Right renal pelvis (tissue), 4 donors: ENCODE results near the gene CAPN13. TPM values are rescaled to one million over a fixed set of nuclear protein-coding genes. Genes with fewer than 3 reads are reported as not detected.

Source experiments
- DNase-seq, 4 donors: peaks; one replicate each; pipeline ENCODE4 v3.0.0-alpha.2; 2013; ENCODE audit warnings: low read depth in 4 of 4, low spot score in 3 of 4, missing footprints in 1 of 4
- polyA plus RNA-seq, 4 donors: library from polyadenylated mRNA; unstranded; fragments of 120-200 nt; gene quantifications; one replicate each; pipeline ENCODE4 v1.2.1, GENCODE V29; 2013; ENCODE audit not compliant: insufficient read length in 4 of 4

The CAPN13 gene, protein sequence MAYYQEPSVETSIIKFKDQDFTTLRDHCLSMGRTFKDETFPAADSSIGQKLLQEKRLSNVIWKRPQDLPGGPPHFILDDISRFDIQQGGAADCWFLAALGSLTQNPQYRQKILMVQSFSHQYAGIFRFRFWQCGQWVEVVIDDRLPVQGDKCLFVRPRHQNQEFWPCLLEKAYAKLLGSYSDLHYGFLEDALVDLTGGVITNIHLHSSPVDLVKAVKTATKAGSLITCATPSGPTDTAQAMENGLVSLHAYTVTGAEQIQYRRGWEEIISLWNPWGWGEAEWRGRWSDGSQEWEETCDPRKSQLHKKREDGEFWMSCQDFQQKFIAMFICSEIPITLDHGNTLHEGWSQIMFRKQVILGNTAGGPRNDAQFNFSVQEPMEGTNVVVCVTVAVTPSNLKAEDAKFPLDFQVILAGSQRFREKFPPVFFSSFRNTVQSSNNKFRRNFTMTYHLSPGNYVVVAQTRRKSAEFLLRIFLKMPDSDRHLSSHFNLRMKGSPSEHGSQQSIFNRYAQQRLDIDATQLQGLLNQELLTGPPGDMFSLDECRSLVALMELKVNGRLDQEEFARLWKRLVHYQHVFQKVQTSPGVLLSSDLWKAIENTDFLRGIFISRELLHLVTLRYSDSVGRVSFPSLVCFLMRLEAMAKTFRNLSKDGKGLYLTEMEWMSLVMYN
- 1 to 10 TPM; 1.1 to 2.5 (median 1.8) TPM for polyA plus RNA-seq

DNA sequence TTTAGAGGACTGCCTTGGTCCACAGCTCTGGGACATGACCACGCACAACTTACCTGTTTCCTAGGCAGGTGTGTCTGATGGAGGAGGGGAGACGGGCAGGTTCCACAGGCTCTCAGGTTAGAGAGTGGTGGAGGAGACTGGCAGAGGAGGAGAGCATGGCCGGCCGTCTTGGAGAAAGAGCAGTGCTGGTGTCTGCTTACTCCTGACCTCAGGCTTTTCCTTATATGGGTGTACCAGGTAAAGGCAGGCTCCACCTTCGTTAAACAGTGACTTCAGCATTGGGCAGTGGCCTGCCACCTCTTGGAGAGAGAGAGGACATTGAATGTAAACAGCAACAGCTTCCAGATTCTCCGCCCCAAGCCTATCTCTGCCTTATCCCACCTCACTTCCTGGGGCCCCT, at the start of gene CAPN13:
CAPN13 (minus strand) TSS at position 198 of the 400 bp plus-strand sequence. CDS start 20,121 bp downstream, outside the sequence.
- peak in 1 of 4 donors; percentile 8 for DNase-seq

DNA sequence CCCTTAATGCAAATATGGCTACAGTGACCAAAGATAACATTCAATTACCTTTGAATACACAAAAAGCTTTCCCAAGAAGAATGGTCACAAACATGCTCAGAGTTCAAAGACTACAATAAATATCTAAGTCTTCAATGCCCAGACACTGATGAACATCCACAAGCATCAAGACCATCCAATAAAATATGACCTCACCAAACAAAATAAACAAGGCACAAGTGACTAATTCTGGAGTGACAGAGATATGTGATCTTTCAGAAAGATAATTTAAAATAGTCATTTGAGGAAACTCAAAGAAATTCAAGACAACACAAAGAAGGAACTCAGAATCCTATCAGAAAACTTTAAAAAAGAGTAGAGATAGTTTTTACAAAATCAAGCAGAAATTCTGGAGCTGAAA, 40.6 kb upstream of the CAPN13 start:
- DNase-seq, result no peak

DNA sequence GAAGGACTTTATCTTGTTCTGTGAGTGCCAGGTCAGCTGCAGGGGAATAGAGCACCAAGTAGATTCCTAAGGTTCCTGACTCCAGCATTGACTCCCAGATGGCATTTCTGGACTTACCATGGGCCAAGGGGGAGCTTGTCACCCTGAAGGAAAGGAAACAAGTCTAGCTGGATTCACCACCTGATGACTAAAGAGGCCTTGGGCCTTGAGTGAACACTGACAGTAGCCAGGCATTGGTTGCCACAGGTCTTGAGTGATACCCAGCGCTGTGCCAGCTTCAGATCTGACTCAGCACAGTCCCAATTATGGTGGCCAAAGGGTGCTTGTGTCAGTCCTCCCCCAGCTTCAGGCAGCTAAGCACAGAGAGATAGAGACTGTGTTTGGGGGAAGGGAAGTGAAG, 40.1 kb upstream of the CAPN13 start:
- no peak for DNase-seq

DNA sequence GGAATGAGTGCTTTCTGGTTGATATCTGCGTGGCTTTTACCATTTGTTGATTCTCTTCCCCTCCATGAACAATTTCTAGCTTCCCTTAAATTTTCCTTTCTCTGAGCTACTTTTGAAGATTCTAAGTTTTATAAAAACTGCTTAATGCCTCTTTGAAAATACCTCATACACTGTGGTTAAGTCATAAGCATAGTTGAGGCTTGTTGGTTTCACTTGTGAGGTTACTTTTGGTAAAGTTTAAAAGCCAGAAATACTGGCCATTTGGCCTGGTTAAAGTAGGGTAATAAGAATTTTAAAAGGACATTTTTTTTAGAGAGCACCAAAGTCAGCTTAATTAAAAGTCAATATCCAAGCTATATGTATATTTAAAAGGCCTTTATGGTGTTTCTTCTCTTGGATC, 21.3 kb upstream of the CAPN13 start:
- DNase-seq, result no peak

DNA sequence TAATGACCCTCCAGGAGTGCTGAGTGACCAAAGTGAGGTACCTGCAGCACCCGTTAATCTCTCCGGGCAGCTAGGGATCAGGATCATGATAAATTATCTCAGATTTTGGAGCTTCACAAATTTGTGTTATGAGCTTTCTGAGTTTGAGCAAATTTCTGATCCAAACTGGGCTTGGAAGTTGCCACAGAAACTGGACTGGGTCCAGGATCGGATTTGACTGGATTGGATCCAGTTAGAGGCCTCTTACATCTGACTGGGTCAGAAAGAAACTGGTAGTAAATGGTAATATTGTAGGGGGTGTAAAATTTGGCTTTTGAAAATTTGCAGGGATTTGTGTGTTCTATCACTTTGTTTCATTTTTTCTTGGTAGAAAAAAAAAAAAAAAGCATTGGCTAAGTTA, 19.7 kb upstream of the CAPN13 start:
- no peak for DNase-seq

DNA sequence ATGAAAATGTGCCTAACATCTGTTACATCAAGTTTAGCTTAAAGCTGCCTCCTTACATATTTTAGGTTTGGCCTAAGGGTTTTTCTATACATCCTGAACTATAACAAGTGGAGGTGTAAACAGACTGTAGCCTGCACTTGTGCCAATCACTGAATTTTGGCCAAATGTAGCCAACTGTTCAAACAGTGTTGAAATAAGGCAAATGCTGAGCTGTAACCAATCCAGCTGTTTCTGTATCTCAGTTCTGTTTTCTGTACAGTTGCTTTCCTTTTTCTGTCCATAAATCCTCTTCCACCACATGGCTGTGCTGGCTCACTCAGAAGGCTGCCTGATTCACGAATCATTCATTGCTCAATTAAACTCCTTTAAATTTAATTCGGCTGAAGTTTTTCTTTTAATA, 19.2 kb upstream of the CAPN13 start:
- DNase-seq, result no peak

DNA sequence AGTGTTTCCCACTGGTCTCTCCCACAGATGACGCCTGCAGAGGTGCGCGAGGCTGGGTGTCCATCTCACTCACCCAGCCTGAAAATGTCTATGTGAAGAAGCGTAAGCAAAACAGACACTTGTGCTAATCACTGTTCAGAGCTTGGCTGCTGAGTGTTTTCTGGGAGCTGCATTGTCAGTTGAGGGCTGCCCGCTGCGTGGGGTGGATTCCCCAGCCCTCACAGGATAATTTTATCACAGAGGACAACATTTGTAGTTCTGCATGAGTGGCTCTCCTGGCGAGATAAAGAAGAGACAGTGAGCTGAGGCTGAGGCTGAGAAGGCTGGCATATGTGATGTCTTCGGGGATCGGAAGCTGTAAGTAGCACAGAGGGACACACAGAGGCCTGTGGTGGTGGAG, 16.2 kb upstream of the CAPN13 start:
- no peak for DNase-seq

DNA sequence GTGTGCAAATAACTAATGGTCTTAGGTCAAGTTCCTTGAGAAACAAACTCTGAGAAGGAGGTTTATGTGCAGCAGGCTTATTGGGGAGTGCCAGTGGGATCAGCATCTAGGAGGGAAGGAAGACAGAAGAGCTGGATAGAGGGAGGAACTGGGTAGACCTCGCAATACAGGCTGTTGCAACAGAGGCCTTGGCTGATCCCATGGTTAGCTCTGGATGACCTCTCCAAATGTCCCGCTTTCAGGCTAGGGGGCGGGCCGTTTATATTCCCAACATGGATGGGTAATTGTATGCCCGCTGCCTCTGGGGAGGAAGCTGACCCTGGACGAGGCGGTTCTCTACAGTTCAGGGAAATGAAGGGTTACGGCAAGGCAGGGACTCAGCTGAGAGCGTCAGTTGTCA, 14.7 kb upstream of the CAPN13 start:
- no peak for DNase-seq

DNA sequence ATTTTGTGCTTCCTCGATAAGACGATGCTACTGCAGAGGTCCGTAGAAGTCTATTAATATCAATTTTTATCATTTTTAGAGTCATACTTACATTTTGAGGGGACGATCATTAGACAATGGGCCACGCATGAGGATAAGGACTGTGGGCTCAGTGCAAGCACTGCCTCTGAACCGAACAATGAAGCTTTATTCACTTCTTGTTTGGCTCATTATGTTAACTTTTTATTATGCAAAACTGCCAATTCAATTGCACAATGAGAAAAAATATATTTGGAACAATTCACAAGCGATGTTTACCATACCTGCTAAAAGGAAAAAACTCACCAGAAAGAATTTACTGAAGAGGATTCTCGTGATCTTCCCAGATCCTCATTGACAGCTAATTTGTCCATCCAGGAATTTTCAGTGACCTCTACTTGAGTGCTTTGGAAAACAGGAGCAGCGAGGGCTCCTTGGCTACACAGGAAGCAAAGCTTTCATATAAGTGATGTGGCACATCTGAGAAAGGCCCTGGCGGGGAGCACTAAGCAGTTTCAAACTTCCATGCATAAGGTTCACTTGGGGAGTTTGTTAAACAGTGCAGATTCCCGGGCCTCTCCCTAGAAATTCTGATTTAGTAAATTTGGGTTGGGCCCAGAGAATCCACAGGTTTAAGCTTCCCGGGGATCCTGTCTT, 13.3 kb upstream of the CAPN13 start:
- no peak for DNase-seq

DNA sequence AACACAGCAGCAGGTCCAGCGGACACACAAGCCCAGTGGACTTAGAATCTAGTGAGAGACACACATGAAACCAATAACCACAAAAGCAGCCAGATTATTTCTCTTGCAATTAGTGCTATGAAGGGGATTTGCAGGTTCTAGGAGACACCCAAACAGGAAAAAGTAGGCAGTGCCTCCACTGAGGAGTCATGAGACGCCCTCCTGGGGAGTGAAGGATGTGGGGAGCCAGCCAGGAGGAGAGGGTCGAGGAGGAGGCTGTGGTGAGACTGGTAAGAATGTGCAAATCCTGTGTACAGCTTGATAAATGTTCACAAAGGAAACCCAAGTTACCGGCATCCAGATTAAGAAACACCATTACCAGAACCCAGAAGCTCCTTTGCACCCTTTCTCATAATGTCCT, 2.7 kb upstream of the CAPN13 start:
- DNase-seq, result no peak

DNA sequence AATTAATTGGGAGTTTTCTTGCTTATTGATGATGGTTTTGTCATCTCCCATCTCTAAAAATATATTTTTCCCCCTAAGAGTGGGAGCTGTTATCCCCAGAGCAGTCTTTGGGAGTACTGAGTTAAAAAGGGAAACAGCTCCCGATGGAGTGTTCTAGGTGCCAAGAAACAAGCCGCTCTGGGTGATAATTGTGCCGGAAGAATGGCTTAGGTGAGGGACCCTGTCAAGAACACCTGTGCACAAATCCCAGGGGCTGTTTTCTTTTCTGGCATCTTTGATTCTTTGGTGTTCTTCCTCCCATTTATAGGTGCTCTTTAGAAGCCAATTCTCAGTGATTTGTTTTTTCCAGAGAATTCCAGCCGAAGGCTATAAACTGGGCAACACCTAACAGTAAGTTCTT, 1.4 kb upstream of the CAPN13 start:
- no peak for DNase-seq

DNA sequence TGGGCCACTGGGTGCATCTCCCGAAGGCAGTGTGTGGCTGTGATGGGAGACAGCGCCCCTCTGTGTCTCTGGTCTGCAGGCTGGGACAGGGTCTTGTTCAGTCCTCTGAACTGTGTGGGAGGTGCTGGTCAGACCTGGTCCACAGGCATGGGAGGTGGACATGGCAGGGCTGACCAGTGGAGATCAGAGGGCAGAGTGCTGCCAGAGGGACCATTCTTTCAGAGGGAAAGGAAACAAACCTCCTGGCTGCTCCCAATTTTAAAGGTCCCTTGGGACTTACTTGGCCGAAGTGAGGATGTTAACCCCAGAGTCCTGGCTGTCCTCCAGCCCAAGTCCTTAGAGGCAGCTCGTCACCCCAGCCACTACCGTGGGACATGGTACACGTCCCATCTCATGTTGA, 4.0 kb downstream of the CAPN13 start:
- DNase-seq, result no peak

DNA sequence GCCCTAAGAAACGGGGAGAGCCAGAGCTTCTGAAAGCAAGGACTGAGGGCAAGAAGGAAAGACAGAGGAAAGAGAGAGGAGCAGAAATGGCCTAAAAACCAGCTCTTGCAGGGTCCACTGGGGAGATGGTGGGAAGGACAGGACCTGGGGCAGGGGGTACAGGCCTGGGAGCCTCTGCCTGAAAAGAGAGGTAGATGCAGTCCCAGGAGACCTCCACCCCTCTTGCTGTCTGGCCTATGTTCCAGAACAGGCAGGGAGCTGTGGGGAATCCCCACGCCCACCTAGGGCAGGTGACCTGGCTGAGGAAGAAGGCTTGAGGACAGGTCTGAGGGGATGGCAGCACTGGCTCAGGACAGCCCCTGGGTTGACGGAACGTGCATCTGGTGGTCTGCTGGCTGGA, 4.6 kb downstream of the CAPN13 start:
- no peak for DNase-seq

DNA sequence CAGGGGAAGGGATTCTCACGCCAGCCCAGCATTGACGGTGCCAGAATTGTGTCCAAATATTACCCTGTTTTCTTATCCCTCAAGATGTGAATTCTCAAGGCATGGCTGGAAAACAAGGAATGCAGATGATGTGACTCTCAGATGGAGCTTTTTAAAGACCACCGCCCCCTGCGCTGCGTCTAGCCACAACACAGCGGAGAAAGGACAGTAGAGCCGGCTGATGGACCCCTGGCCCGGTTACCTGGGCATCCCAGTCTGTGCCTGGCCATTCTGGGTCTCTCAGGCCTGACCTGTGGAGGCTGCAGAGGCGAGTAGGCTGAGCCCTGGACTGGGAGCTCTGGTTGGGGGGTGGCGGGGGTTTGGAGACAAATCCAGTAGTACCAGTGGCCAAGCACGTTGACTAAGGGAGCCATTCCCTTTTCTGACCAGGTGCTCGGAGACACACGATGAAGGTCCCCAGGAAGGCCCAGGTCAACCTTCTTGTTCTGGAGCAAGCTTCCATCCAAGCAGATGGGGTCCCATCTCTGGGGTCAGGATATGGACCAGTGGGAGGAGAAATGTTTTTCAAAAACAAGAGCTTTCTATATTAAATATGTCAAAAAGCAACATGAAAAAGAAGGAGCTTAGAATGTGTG, 5.3 kb downstream of the CAPN13 start:
- no peak for DNase-seq

DNA sequence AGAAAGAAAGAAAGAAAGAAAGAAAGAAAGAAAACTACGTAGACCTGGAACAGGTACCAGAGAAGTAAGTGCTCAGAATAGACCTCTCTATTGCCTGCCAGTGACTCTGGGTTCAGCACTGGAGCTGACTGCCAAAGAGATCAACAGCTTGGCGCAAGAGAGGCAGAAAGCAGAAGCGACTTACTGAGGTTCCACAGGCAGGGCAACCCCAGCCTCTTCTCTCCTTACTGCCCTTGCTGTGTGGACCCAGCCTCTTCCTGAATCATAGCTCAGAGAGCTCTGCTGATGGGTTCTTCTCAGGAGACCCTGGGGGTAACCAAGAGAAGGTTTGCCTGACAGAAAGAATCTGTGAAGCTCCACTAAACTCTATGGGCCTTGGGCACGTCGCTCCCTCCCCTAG, 7.1 kb downstream of the CAPN13 start:
- no peak for DNase-seq

DNA sequence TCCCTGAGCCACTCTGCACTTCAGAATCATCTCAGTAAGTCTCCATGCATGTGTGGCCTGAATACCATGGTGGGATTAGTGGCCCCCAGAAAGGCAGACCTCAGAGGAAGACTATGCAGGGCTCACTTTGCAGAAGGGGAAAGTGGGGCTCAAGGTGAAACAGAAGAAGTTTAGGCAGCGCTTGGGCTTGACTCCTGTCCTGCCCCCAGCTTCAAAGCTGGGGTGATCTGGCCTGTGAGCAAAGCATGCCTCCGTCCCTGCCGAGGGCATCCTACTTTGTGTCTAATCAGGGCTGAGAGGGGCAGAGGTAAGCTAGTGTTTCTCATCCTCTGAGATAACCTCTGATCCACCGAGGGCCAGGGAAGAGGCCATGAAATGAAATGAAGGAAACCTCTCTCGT, 7.9 kb downstream of the CAPN13 start:
- no peak for DNase-seq

DNA sequence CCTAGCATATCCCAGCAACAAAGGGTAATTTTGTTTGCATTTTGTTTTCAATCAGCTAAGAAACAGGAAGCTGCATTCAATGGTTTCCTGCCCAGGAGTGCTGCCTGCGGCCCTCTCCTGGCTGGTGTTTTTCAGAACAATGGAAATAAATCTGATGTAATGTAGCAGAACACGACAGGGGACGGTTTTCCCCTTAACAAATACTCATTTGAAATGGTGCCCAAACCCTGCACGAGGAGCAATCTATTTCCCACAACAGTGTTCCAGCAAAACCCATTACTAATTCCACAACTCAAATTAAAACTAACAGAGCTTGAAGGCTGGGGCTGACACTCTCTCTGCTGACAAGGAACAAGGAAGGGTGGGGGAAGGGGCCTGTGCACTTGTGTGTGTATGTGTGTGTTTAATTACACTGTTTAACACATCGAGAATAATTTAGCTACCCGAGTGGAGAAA, 8.7 kb downstream of the CAPN13 start:
- peak in 3 of 4 donors; percentile 44 to 58 (median 56) for DNase-seq

DNA sequence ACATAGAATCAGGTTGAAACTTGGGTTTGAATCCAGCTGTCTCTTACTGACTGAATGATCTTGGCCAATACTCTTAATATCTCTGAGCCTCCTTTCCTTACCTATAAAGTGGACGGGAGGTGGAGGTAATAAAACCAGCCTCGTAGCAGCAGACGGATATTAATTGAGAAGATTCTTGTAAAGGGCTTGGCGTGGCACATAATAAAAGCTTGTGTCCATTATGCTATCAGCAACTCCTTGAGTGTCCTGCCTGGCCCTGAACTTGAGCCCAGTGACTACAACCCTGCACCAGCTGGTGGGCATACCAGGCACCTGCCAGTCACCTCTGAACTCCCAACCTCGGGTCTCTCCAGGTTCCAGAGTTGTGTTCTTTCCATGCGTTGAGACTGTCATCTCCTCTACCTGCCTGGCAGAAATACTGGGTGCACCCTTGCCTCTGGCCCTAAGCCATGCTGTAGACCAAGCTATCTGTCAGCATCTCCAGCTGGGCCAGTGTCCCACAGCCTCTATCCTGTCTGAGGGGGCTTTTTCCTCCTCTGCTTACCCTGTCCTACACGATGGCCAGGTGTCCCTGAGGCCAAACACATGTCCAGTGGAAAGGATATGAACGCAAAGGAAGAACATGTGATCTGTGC, 9.7 kb downstream of the CAPN13 start:
- no peak for DNase-seq

DNA sequence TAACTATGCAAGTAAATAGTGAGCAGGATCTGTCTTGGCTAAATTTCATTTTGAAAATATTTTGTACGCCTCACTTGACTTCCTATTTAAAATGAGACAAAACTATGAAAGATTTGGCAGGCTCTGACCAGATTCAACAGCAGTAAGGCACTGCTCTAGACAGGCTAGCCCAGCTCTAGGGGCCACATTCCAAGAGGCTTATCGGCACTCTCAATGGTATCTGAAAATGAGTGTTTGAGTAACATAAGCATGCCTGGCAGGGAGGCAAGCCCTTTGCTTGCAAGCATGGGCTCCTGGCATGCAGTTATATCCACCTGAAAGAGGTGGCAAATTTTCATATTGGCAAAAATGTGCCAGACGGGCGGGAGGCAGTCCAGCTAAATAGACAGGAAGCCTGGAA, 10.5 kb downstream of the CAPN13 start:
- DNase-seq, result no peak

DNA sequence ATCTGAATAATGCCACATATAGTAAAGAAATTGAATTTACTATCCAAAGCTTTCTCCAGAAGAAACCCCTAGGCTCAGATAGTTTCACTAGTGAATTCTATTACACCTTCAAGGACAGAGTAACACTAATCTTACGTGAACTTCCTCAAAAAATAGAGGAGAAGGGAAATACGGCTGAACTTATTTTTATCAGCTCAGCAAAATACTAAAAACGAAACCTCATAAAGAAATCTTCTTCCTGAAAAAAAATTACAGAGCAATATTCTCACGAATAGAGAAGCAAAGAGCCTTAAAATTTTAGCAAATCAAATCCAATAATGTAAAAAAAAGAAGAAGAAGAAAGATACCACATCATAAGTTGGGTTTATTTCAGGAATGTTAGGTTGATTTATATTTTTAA, 14.7 kb downstream of the CAPN13 start:
- no peak for DNase-seq

DNA sequence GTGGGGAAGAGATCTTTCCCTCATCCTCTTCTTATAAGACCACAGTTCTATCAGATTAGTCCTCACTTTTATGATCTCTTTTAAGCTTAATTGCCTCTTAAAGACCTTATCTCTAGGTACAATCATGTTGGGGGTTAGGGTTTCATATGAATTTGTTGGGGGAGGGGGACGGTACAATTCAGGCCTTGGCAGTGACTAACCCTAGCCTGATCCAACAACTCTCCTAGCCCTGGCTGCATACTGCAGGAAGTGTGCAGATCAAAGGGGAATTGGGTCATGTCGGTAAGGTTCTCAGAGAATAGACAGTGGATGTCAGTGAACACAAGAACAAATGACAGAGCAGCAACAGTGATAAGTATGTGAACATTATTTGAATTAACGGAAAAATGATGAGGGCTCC, 16.4 kb downstream of the CAPN13 start:
- DNase-seq, result no peak
